Calu3 (cell line): Measurements from ENCODE around the gene PPP1R9A. TPM values are rescaled to one million over a fixed set of nuclear protein-coding genes. Genes with fewer than 3 reads are reported as not detected.

ENCODE experiments used
- Bru-seq: library from RNA; stranded (reverse); fragments of 400-500 nt; gene quantifications from one replicate; lab custom pipeline; 2021; lab: Mats Ljungman, UMichigan
- BruChase-seq, 2 experiments: library from RNA; stranded (reverse); fragments of 400-500 nt; gene quantifications; one replicate each; lab custom pipeline; 2021; lab: Mats Ljungman, UMichigan
- BruUV-seq: library from RNA; stranded (reverse); fragments of 400-500 nt; replicated peaks from 2 replicates; lab custom pipeline; 2021; lab: Mats Ljungman, UMichigan
- CTCF ChIA-PET: fragments of 300-600 bp; sonication (Branson Sonifier 250); formaldehyde crosslinking; loops from one replicate; lab custom pipeline; 2022; ENCODE audit warnings: antibody characterized with exemption; lab: Charles Lee
- DNase-seq: peaks from one replicate; pipeline ENCODE4 v3.0.0; 2022
- H3K27ac Mint-ChIP-seq: one replicate; pipeline ENCODE4 v1.8.0; 2022; ENCODE audit warnings: mixed read lengths; ENCODE audit not compliant: unreplicated experiment
- H3K27me3 Mint-ChIP-seq: one replicate; pipeline ENCODE4 v1.8.0; 2022; ENCODE audit warnings: mixed read lengths; ENCODE audit not compliant: unreplicated experiment
- H3K36me3 Mint-ChIP-seq: one replicate; pipeline ENCODE4 v1.8.0; 2022; ENCODE audit warnings: mild to moderate bottlenecking, moderate library complexity, mixed read lengths; ENCODE audit not compliant: insufficient read depth, unreplicated experiment
- H3K4me1 Mint-ChIP-seq: one replicate; pipeline ENCODE4 v1.8.0; 2022; ENCODE audit warnings: mild to moderate bottlenecking, low read depth, mixed read lengths; ENCODE audit not compliant: unreplicated experiment
- H3K4me3 Mint-ChIP-seq: one replicate; pipeline ENCODE4 v1.8.0; 2022; ENCODE audit warnings: mild to moderate bottlenecking, low read depth, moderate library complexity, mixed read lengths; ENCODE audit not compliant: unreplicated experiment
- H3K9me3 Mint-ChIP-seq: one replicate; pipeline ENCODE4 v1.8.0; 2022; ENCODE audit warnings: low read depth, mixed read lengths; ENCODE audit not compliant: unreplicated experiment
- intact Hi-C: fragments of 100-400 bp; cut with micrococcal nuclease; formaldehyde crosslinking; loops from one replicate; pipeline ENCODE4 v1.10.0; 2022; ENCODE audit not compliant: unreplicated experiment
- long read RNA-seq: library from polyadenylated mRNA; stranded (forward); transcript quantifications from one replicate; pipeline ENCODE4 v2.0.0, GENCODE V29; 2022
- total RNA-seq: library from RNA; stranded (reverse); gene quantifications from 2 replicates; pipeline ENCODE4 v1.2.3, GENCODE V29; 2022
- TF ChIP-seq, protein P1 (sequence below): fragments of 200-600 bp; IDR thresholded peaks from one replicate; pipeline ENCODE4 v1.8.0; 2022; ENCODE audit warnings: antibody characterized with exemption; ENCODE audit not compliant: unreplicated experiment

Gene PPP1R9A
- 17.9 and 19.4 TPM in 2 replicates for total RNA-seq
- percentile 71 among the genes with signal in this experiment for Bru-seq, nascent RNA
- BruChase-seq, experiment 1, labeled RNA remaining after a 6-hour chase = percentile 65 among the genes with signal in this experiment
- BruChase-seq, experiment 2, labeled RNA remaining after a 2-hour chase = percentile 62 among the genes with signal in this experiment
- long read RNA-seq, partial matches to known transcripts = 0 of 1 reads
- long read RNA-seq, other reads (novel, unspliced or antisense) = 1 of 1 reads

DNA sequence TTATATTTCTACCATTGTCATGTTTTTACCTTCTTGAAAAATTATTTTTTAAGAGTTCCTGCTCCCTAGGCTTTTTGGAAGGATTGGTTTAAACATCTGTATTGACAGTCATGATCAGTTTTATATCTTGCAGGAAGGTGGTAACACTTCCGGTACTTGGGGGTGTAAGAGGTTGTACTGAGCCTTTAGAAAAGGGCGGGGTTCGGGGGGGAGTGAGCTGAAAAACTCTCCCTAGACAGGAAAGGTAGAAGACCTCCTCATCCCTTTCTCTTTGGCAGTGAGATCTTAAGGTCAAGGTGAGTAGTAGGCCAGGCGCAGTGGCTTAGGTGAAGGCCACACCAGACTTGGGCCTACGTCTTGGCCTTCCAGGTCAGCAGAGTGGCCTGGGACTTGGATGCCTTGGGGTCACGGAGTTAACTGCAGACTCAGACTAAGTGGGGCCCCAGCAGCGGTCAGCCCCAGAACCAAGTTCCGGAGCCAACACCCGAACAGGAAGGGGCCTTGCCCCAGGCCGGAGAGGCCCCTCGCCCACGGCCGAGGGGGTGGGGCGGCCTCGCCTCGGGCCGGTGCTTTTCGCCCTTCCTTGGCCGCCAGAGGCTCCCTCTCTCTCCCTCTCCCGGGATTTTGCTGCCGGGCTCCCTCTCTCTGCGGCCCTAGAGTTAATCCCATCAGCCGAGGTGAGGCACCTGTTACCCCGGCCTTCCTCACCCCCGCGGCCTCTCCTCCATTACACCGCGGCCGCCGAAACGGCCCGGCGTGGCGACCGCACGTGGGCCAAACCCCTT lies at the start of gene PPP1R9A:
TSS of gene PPP1R9A (plus strand) at position 569 of the 785 bp plus-strand sequence. CDS start 2,520 bp downstream, outside the sequence.
- no TSS peak for BruUV-seq
- H3K4me1 Mint-ChIP-seq = peaks cover 23% of the 10 kb centered on the region
- CTCF ChIA-PET = no interaction called here
- peak; percentile 68 for DNase-seq
- TF ChIP-seq, protein P1, sequence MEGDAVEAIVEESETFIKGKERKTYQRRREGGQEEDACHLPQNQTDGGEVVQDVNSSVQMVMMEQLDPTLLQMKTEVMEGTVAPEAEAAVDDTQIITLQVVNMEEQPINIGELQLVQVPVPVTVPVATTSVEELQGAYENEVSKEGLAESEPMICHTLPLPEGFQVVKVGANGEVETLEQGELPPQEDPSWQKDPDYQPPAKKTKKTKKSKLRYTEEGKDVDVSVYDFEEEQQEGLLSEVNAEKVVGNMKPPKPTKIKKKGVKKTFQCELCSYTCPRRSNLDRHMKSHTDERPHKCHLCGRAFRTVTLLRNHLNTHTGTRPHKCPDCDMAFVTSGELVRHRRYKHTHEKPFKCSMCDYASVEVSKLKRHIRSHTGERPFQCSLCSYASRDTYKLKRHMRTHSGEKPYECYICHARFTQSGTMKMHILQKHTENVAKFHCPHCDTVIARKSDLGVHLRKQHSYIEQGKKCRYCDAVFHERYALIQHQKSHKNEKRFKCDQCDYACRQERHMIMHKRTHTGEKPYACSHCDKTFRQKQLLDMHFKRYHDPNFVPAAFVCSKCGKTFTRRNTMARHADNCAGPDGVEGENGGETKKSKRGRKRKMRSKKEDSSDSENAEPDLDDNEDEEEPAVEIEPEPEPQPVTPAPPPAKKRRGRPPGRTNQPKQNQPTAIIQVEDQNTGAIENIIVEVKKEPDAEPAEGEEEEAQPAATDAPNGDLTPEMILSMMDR = no peak
- no peaks in the 10 kb centered on the region for H3K27me3 Mint-ChIP-seq
- H3K36me3 Mint-ChIP-seq = peaks cover 16% of the 10 kb centered on the region
- no peaks in the 10 kb centered on the region for H3K9me3 Mint-ChIP-seq
- H3K27ac Mint-ChIP-seq = peak within 1 kb of the TSS; percentile 71
- H3K4me3 Mint-ChIP-seq = peak within 1 kb of the TSS; percentile 89
- intact Hi-C loops = loop anchor here (5.0 to 10.0 kb wide), 3 partner anchors 120 to 452 kb away; partner anchors contain the start of gene SGCE

DNA sequence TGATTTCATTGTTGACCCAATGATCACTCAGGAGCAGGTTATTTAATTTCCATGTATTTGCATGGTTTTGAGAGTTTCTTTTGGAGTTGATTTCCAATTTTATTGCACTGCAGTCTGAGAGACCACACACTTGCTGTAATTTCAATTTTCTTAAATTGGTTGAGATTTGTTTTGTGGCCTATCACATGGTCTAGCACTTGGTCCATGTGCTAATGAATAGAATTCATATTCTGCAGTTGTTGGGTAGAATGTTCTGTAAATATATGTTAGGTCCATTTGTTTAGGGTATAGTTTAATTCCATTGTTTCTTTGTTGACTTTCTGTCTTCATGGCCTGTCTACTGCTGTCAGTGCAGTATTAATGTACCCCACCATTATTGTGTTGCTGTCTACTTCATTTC lies 36.3 kb upstream of the PPP1R9A start:
- Mint-ChIP-seq H3K9me3 (no peaks in the 10 kb centered on the region), H3K4me3 (no peak overlapping the region), H3K4me1 (no peaks in the 10 kb centered on the region), H3K27ac (no peak overlapping the region), H3K27me3 (no peaks in the 10 kb centered on the region), H3K36me3 (no peaks in the 10 kb centered on the region)
- no peak for DNase-seq
- CTCF ChIA-PET = no interaction called here
- TF ChIP-seq, protein P1 = no peak
- intact Hi-C loops = no loop called here
- no TSS peak for BruUV-seq

DNA sequence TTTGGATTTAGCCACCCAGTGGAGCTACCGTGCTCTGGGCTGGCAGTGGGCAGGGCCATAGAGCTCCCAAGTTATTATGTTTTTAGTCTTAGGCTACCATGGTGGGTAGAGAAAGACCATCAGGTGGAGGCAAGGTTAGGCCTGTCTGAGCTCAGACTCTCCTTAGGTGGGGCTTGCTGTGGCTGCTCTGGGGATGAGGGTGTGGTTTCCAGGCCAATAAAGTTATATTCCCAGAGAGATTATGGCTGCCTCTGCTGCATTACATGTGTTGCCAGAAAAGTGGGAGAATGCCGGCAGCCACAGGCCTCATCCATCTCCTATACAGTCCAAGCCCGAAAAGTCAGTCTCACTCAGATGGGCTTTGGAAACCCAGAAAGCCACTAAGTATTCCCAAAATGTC lies 34.2 kb upstream of the PPP1R9A start:
- TF ChIP-seq, protein P1 = no peak
- intact Hi-C loops = no loop called here
- Mint-ChIP-seq H3K4me1 (no peaks in the 10 kb centered on the region), H3K9me3 (peaks cover 3% of the 10 kb centered on the region), H3K27me3 (no peaks in the 10 kb centered on the region), H3K36me3 (peaks cover 4% of the 10 kb centered on the region), H3K27ac (no peak overlapping the region), H3K4me3 (no peak overlapping the region)
- DNase-seq = no peak
- CTCF ChIA-PET = no interaction called here
- BruUV-seq = no TSS peak

DNA sequence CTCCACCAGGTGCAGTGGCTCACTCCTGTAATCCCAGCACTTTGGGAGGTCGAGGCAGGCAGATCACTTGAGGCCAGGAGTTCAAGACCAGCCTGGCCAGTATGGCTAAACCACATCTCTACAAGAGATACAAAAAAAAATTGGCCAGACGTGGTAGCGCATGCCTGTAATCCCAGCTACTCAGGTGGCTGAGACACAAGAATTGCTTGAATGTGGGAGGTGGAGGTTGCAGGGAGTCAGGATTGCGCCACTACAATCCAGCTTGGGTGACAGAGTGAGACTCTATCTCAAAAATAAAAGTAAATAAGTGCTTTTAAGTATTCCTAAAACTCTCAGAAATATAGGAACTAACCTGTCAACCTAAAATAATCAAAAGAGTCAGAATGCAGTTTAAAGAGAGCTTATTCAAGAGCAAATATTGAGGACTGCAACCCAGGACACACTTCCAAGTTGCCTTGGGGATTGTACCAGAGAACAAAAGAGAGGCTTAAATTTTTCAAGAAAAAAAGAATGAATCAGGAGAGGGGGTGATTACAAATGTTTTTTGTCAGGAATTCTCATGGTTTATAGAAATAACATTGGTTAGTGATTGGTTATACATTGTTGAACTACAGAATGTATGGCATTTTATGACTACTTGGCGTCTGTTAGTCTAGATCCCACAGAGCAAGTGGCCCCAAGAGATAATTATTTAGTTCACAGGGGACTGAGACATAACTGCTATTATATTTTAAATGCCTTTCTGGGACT lies 33.2 kb upstream of the PPP1R9A start:
- DNase-seq = no peak
- no peak overlapping the region for H3K27ac Mint-ChIP-seq
- H3K4me1 Mint-ChIP-seq = no peaks in the 10 kb centered on the region
- TF ChIP-seq, protein P1 = no peak
- no TSS peak for BruUV-seq
- peaks cover 4% of the 10 kb centered on the region for H3K36me3 Mint-ChIP-seq
- no peak overlapping the region for H3K4me3 Mint-ChIP-seq
- intact Hi-C loops = no loop called here
- CTCF ChIA-PET = no interaction called here
- peaks cover 10% of the 10 kb centered on the region for H3K9me3 Mint-ChIP-seq
- H3K27me3 Mint-ChIP-seq = no peaks in the 10 kb centered on the region
